ENCODE results near the gene TMEM51.
"Not testable (repeated sequence)": the region's sequence is repeated elsewhere in the genome, so short reads cannot be mapped to it uniquely, and the experiment has no call there.

Gene TMEM51

GRCh38 chr1:15128077-15128476, 25.5 kb upstream of the TMEM51 start:
- no peak for DNase-seq (ENCODE audit: low read depth in 2 of 2)

- DNase-seq (ENCODE audit: low read depth in 2 of 2): peak; percentile 39 to 46
Observed at GRCh38 chr1:15128520-15129313, 24.8 kb upstream of the TMEM51 start.

DNA sequence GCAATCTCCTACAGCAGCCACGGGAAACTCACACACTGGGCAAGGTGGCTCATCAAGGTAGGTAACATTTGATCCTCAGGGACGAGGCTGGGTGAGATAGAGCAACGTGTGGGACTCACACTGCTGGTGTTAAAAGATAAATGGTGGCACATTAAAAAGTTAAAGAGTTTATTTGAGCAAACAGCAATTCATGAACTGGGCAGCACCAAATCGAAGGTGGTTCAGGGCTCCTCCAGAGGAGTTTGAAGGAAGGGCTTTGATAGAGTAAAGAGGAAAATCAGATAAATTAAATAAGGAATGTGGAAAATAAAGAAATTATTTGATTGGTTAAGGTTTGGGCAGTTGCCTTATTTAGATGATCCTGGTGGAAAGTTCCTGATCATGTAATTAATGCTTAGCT, 23.6 kb upstream of the TMEM51 start:
- no peak for DNase-seq (ENCODE audit: low read depth in 2 of 2)

- no peak for DNase-seq (ENCODE audit: low read depth in 2 of 2)
Observed at GRCh38 chr1:15130607-15131006, 22.9 kb upstream of the TMEM51 start.

DNA sequence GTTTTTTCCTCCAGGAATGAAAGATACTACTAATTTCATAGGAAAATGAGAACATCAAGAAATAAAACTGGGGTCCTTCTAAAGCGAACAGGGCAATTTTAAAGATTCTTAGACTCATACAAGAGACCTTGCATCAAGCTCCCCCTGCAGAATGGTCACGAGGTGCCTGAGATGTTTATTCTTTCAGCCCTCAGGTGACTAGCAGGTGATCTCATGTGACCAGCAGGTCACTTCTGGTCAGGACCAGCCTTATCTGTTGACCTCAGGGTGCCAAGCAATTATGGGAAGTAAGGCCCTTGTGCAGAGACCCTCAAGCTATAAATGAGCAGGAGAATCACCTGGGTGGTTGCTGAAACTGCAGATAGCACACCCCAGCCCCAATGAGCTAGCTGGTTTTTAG, 20.6 kb upstream of the TMEM51 start:
- no peak for DNase-seq (ENCODE audit: low read depth in 2 of 2)

DNA sequence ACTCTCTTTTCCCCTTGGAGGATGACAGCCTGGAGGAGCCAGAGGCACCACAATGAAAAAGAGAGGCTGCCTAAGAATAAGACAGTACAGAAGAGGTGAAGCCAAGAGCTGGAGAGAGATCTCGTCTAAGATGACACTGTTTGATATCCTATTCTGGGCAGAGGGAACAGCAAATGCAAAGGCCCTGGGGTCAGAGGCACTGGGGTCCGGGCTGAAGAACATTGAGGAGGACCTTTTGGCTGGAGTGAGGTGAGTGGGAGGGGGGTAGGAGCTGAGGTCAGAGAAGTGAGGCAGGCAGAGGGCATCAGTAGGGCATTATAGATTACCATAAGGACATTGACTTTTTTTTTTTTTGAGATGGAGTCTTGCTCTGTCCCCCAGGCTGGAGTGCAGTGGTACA, 19.3 kb upstream of the TMEM51 start:
- DNase-seq (ENCODE audit: low read depth in 2 of 2): no peak

GRCh38 chr1:15135604-15136003, 17.9 kb upstream of the TMEM51 start:
- not testable (repeated sequence) for DNase-seq (ENCODE audit: low read depth in 2 of 2)

- DNase-seq (ENCODE audit: low read depth in 2 of 2): no peak
Observed at GRCh38 chr1:15137809-15138208, 15.7 kb upstream of the TMEM51 start.

DNA sequence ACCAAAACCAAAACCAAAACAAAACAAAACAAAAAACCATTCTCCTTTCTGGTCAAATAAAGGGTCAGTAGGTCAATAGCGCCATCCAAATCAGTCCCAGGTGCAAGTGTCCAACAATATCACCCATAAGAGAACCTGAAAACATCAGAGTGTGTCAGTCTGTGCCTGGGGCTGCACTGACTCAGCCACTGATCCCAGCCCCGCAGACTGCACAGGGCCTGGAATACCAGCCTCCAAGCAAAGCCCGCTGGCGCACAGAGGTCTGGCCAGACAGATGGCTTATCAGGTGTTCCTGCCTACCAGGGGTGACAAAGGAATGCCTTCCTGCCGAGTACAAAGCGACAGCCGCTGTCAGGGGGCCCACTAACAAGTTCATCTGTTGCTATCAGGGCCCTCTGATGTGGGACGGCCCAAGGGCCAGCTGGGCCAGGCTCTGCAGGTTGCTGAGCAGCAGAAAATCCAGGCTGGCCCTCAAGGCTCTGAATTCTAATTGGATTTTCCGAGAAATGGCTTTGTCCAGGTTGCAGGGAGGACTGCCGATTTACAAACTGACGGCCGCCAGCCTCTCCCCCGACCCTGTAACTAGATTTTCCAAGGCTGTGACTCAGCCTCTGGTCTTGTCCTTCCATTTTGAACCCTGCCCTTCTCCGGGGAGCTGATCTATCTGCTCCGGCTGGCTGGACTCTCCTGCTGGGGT, 13.7 kb upstream of the TMEM51 start:
- DNase-seq (ENCODE audit: low read depth in 2 of 2): no peak

DNA sequence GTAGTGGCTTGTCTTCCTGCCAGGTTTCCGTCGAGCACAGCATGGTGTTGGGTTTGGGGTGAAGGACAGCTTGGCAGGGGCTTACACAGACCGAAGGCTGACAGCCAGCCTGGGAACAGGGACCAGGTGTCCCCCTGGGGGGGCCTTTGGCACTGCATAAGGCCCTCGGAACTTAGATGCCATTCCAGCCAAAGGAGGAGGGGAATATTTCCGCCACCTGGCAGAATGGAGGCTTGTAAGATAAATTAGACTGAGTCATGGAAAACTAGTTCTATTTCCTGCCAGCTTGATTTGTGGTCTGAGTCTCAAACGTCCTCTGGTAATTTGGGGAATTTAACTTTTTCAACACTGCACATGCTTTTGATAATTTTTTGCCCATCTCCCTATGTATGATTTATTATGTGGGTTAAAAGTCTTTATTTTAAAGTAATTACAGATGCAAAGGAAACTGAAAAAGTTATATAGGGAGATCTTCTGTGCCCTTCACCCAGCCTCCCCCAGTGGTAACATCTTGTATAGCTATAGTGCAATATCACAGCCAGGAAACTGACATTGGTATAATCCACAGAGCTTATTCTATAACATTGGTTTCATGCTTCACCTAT, 11.5 kb upstream of the TMEM51 start:
- DNase-seq (ENCODE audit: low read depth in 2 of 2): peak; percentile 67 to 69

GRCh38 chr1:15145327-15145726, 8.2 kb upstream of the TMEM51 start:
- DNase-seq (ENCODE audit: low read depth in 2 of 2): no peak

GRCh38 chr1:15146142-15146680, 7.3 kb upstream of the TMEM51 start:
- no peak for DNase-seq (ENCODE audit: low read depth in 2 of 2)

DNA sequence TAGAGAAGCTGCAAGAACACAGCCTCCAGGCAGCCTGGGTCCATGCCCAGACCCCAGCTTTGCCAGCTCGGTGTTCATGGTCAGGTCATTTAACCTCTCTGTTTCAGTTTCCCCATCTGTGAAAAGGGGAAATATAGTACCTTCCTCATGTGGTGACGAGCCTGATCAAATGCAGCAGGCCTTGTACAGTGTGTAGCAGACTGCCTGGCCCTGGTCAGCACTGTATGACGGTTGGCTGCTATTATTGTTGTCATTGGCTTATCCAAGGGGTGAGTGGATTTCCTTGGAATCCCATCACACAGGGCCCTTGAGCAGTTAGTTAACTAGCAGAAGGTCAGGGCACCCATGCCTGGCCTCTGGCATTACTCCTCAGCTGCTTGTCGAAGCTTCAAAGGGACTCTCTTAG, 6.6 kb upstream of the TMEM51 start:
- no peak for DNase-seq (ENCODE audit: low read depth in 2 of 2)

- DNase-seq (ENCODE audit: low read depth in 2 of 2): no peak
Observed at GRCh38 chr1:15148004-15148403, 5.5 kb upstream of the TMEM51 start.

DNA sequence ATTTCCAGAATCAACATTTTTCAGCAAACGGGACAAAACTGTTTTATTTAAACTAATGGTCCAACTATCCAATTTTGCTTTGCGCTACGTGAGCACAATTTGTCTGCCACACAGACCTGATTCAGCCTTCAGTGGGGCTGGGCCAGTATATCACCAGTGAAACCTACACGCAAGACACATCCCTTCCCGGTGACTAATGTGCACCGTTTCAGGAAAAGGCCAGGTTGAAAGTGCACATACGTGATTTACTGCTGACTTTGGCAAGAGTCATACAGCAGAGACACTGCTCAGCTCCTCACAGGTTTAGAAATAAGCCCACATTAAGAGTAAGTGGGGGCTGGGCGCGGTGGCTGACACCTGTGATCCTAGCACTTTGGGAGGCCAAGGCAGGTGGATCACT, 5.1 kb upstream of the TMEM51 start:
- DNase-seq (ENCODE audit: low read depth in 2 of 2): no peak

- no peak for DNase-seq (ENCODE audit: low read depth in 2 of 2)
Observed at GRCh38 chr1:15148941-15149340, 4.6 kb upstream of the TMEM51 start.

DNA sequence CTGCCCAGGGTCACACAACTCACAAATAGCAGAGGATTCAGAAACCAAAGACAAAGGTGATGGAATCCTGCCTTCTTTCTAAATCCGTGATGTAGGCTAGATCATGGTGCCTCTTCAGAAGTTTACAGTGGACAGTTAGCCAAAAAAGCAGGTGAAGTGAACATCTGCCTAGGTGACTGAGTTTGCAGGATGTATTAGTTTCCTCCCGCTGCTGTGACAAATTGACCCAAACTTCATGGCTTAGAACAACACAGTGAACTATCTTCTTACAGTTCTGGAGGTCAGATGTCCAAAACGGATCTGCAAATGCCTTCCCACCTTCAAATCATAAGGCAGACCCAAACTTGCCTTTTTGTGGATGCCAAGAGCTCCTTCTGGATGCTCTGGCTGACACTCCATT, 3.2 kb upstream of the TMEM51 start:
- no peak for DNase-seq (ENCODE audit: low read depth in 2 of 2)

DNA sequence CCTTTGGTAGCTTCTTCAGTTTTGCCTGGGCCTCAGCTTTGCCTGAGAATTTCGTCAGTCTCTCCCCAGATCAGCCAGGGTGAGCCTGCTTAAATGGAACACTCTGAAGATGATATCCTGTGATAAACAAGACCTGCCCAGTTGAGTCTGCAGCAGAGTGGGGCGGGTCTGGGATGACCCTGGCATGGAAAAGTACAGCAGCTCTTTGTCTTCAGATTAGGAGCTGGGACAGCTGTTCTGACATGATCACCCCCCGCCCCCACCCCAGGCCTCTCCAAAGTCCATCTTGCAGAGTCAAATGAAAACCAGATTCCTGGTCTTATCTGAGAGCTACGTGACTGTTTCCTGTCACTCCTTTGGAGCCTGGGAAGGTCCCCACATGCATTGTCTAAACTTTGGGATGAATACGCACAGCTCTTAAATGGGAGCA, 2.2 kb upstream of the TMEM51 start:
- DNase-seq (ENCODE audit: low read depth in 2 of 2): no peak

DNA sequence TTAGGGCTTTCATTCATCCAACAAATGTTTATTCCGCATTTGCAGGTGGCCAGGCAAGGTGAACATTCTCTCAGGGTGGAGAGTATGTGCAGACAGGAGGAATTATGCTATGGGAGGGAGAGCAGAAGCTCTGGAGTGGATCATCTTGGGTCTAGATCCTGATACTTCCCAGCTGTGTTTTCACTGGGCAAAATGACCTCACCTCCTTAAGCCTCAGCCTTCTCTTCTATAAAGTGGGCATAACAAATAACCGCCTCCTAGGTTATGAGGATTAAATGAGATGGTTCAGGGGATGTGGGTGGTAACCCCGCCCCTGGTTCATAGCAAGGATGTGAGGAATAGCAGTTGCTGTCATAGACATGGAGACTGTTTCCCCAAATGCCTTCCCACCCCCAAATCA, 1.7 kb upstream of the TMEM51 start:
- no peak for DNase-seq (ENCODE audit: low read depth in 2 of 2)

- DNase-seq (ENCODE audit: low read depth in 2 of 2): peak; percentile 44 to 53
Observed at GRCh38 chr1:15152318-15153183, 996 bp upstream of the TMEM51 start.

DNA sequence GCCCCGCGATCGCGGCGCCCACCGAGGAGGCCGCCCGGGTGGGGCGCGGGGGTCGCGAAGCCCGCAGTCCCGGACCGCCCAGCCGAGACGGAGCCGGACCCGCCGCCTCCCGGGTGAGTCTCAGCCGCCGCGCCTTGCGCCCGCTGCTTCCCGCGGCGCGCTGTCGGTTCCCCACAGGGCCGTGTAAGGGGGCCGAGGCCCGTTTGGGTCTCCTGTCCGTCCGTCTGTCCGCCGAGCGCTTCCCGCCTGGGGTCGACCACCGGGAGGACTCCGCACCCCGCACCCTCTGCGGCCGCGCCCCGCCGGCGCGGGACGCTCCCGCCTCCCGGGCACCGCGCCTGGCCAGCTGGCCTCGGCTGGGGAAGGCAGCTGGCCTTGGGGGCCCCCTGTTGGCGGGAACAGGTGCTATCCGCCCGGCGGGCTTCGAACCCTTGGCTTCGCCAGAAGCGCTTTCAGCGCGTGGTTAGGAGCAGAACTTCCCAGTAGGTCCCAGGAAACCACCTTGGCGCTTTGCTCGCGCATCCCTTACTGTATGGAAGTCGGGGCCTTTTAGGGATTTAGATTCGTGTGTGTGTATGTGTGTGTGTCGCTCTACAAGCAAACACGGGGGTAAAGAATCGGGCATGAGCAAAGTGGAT, 414 bp downstream of the TMEM51 start:
- no peak for DNase-seq (ENCODE audit: low read depth in 2 of 2)

All from fibroblast of skin of left quadriceps (primary cell).